ENCODE measurements around the gene VIPR1.

Gene VIPR1

DNA sequence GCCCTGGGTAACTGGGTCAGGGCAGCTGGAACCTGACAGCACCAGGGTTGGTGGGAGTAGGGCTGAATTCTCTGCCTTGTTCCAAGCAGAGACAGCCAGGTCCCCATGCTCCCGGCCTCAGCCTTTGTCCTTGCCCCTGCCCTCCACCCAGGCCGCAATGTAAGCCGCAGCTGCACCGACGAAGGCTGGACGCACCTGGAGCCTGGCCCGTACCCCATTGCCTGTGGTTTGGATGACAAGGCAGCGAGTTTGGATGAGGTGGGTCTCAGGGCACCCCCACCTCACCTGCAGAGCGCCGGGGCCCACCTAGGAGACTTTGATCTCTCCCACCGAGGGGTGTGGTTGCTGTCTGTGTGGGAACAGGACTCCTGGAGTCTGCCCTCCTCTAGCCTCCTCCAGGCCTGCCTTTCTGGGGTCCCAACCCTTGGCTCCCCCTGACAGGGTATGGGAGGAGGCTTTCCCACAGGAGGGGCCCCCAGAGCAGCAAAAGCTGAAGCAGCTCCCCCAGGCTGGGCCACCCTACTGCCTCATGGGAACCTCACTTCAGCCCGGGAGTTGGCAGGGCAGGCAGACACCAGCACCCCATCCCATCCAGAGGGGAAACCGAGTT lies 23.4 kb downstream of the VIPR1 start:
- in situ Hi-C loops (cut with HindIII; ENCODE audit: low sequenced_read_pairs): no loop called here
- TF ChIP-seq CTCF (IDR thresholded peaks at IDR 0.05; ENCODE audit: low read depth, low read length, missing control alignments): no peak
- no peak for DNase-seq (ENCODE audit: low read depth)
- no peak overlapping the region for H3K4me3 ChIP-seq (ENCODE audit: low read depth, low read length)

DNA sequence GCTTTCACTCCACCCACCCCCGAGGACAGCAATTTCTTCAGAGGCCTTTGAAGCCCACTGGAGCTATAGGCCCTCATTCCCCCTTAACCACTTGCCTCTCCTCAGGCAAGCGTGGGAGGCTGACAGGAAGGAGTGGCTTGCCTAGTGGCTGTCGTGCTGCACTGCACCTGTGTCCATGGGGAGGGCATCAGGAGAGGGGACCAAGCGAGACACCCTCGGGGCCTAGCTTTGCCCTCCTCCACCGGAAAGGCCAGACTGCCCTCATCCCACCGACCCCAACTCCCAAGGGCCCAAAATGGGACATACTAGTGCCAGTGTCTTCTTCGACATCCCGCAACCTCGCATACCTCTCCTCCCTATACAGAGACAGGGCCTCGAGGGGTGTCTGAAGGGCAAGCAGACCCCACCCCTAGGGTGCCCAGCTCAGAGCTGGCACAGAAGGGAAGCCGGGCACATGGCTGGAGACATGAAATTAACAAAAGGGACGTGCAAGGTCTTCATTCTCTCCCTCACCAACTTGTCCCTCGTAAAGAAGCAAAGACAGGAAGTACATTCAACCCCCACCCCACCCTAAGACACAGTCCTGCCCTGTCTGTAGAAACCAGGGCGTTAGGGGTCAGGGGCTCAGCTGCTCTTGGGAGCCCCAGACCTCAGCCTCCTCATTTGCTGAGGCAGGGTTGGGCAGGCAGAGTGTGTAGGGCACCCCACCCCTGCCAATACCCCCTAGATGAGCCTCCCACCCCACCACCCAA lies 24.3 kb downstream of the VIPR1 start:
- no peak for DNase-seq (ENCODE audit: low read depth)
- TF ChIP-seq CTCF (IDR thresholded peaks at IDR 0.05; ENCODE audit: low read depth, low read length, missing control alignments): no peak
- in situ Hi-C loops (cut with HindIII; ENCODE audit: low sequenced_read_pairs): no loop called here
- H3K4me3 ChIP-seq (ENCODE audit: low read depth, low read length): no peak overlapping the region

DNA sequence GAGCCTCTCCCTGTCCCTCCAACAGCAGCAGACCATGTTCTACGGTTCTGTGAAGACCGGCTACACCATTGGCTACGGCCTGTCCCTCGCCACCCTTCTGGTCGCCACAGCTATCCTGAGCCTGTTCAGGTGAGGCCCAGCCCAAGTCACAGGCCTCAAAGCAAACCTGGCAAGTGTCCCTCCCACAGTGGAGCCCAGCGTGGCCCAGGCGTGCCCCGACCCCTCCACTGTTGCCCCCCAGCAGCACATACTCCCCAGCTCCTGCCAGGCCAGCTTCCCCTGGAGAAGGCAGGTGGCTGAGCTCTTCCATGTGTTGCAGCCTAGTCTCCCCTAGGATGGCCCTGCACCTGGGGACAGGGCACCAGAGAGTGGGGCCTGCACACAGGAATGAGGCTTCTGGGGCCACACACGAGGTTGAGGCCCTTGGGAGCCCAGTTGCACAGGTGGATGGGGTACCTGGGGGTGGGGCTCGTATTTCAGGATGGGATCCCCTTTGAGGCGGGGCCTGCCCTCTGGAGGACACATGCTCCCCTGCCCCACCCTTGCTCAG lies 25.0 kb downstream of the VIPR1 start:
- TF ChIP-seq CTCF (IDR thresholded peaks at IDR 0.05; ENCODE audit: low read depth, low read length, missing control alignments): no peak
- no peak for DNase-seq (ENCODE audit: low read depth)
- in situ Hi-C loops (cut with HindIII; ENCODE audit: low sequenced_read_pairs): no loop called here
- H3K4me3 ChIP-seq (ENCODE audit: low read depth, low read length): no peak overlapping the region

GRCh38 chr3:42529468-42529867 lies 27.0 kb downstream of the VIPR1 start:
- in situ Hi-C loops (cut with HindIII; ENCODE audit: low sequenced_read_pairs): no loop called here
- DNase-seq (ENCODE audit: low read depth): no peak
- H3K4me3 ChIP-seq (ENCODE audit: low read depth, low read length): no peak overlapping the region
- no peak for TF ChIP-seq CTCF (IDR thresholded peaks at IDR 0.05; ENCODE audit: low read depth, low read length, missing control alignments)

- no peak overlapping the region for H3K4me3 ChIP-seq (ENCODE audit: low read depth, low read length)
- DNase-seq (ENCODE audit: low read depth): no peak
- TF ChIP-seq CTCF (IDR thresholded peaks at IDR 0.05; ENCODE audit: low read depth, low read length, missing control alignments): no peak
- in situ Hi-C loops (cut with HindIII; ENCODE audit: low sequenced_read_pairs): no loop called here
Measured at GRCh38 chr3:42530073-42530472, 27.6 kb downstream of the VIPR1 start.

DNA sequence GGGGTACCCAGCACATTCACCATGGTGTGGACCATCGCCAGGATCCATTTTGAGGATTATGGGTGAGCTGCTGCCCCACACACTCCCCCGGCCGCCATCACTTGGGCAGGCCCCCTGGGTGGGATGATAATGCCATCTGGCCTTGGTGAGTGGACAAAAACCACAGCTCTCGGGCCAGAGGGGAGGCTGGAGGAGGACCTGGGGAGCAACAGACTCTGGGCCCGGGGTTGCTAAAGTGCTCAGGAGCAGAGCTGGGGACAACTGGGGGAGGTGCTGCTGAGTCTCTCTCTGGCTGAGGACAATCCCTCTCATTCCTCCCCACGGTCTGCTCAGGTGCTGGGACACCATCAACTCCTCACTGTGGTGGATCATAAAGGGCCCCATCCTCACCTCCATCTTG lies 29.0 kb downstream of the VIPR1 start:
- TF ChIP-seq CTCF (IDR thresholded peaks at IDR 0.05; ENCODE audit: low read depth, low read length, missing control alignments): no peak
- in situ Hi-C loops (cut with HindIII; ENCODE audit: low sequenced_read_pairs): no loop called here
- no peak for DNase-seq (ENCODE audit: low read depth)
- H3K4me3 ChIP-seq (ENCODE audit: low read depth, low read length): no peak overlapping the region

All from astrocyte of the cerebellum (primary cell).